Measurements from ENCODE around the gene ZNF775. TPM values are rescaled to one million over a fixed set of nuclear protein-coding genes. Genes with fewer than 3 reads are reported as not detected.

Gene ZNF775
- total and polyA plus RNA-seq, 2 of the 13 experiments (the other 11 are each of a cell fraction or from before 2014, with no cell fraction given), result 3.1 to 3.2 TPM

DNA sequence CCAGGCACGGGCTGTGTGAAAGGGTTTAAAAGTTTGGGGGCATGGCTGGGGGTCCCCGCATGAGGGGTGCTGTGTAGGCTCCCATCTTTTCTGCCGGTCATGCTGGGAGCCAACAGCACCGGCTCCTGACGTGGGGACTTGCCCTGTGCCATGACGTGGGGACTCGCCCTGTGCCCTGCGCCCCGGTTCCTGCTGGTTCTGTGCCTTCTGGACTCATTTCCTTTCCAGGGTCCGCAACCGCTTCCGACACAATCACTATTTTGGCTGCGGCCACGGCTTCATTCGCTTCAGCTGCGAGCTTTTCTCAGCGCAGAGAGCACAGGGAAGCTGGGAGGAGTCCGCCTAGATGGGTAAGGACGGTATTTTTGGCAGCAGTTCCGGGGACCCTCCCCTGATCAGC is 63.7 kb downstream of the ZNF775 start:
- Histone ChIP-seq H3K4me1 (ENCODE audit: insufficient read depth, low read length) (no peaks in the 10 kb centered on the region), H3K36me3 (replicated peaks in 1 of 2; ENCODE audit: control insufficient read depth in 1 of 2, insufficient read depth in 2 of 2, low read length in 2 of 2) (no peaks in the 10 kb centered on the region), H3K79me2 (ENCODE audit: insufficient read depth, low read length) (no peaks in the 10 kb centered on the region), H3K4me2 (ENCODE audit: low read depth, low read length) (no peak overlapping the region), H3K27ac (ENCODE audit: extremely low read length, insufficient read depth, low read length) (no peak overlapping the region), H2AFZ (ENCODE audit: low read length) (no peak overlapping the region), H3K9me3 (ENCODE audit: low read length) (0 out of 2 replicates have a peak, but pooled peaks cover 4% of the 10 kb centered on the region), H4K20me1 (ENCODE audit: insufficient read depth, low read length) (no peaks in the 10 kb centered on the region), H3K4me3 (replicated peaks in 1 of 3; ENCODE audit: insufficient read depth in 1 of 3, low read depth in 2 of 3, low read length in 3 of 3) (no peak overlapping the region), H3K9ac (ENCODE audit: insufficient read depth, low read depth, low read length) (no peak overlapping the region), H3K27me3 (ENCODE audit: control insufficient read depth in 1 of 2, insufficient read depth in 2 of 2, low read length in 2 of 2) (peaks cover 1 to 24% of the 10 kb centered on the region in 2 experiments; a peak in 3 of 5 replicates)
- intact Hi-C loops (cut with micrococcal nuclease; ENCODE audit: unreplicated experiment), result no loop called here
- in situ Hi-C loops (cut with HindIII; ENCODE audit: extremely low pct_ligation_motif_present, low pct_unique_long_range_greater_than_20kb), result no loop called here
- FAIRE-seq, result no peak
- DNase-seq (ENCODE audit: low spot score), result no peak
- CTCF ChIA-PET (ENCODE audit: low intra/inter-chr PET ratio, low total read pairs), result no interaction called here
- TF ChIP-seq RNF2 (conservative IDR thresholded peaks at IDR 0.05; ENCODE audit: low read depth) (no peak), ZNF615 (CRISPR knock-in tag; IDR thresholded peaks at IDR 0.05; ENCODE audit: borderline replicate concordance) (no peak), ZNF772 (CRISPR knock-in tag; IDR thresholded peaks at IDR 0.05) (no peak), SRSF4 (IDR thresholded peaks at IDR 0.05; ENCODE audit: low read depth, low read length, poor library complexity, severe bottlenecking) (no peak), ZSCAN20 (CRISPR knock-in tag; IDR thresholded peaks at IDR 0.05; ENCODE audit: borderline replicate concordance) (no peak)
- TF ChIP-seq, protein P1, sequence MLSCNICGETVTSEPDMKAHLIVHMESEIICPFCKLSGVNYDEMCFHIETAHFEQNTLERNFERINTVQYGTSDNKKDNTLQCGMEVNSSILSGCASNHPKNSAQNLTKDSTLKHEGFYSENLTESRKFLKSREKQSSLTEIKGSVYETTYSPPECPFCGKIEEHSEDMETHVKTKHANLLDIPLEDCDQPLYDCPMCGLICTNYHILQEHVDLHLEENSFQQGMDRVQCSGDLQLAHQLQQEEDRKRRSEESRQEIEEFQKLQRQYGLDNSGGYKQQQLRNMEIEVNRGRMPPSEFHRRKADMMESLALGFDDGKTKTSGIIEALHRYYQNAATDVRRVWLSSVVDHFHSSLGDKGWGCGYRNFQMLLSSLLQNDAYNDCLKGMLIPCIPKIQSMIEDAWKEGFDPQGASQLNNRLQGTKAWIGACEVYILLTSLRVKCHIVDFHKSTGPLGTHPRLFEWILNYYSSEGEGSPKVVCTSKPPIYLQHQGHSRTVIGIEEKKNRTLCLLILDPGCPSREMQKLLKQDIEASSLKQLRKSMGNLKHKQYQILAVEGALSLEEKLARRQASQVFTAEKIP (CRISPR knock-in tag; IDR thresholded peaks at IDR 0.05; ENCODE audit: borderline replicate concordance), result no peak
- TF ChIP-seq, protein P2, sequence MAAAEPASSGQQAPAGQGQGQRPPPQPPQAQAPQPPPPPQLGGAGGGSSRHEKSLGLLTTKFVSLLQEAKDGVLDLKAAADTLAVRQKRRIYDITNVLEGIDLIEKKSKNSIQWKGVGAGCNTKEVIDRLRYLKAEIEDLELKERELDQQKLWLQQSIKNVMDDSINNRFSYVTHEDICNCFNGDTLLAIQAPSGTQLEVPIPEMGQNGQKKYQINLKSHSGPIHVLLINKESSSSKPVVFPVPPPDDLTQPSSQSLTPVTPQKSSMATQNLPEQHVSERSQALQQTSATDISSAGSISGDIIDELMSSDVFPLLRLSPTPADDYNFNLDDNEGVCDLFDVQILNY (CRISPR knock-in tag; conservative IDR thresholded peaks at IDR 0.05), result no peak
- POLR2A ChIA-PET, result no interaction called here
- BruUV-seq (replicated peaks), result no TSS peak
- ATAC-seq, result no peak
- WGBS (ENCODE audit: low lambda C conversion rate), result 64% methylated on average over 19 of the region's 20 CpGs
